Measurements from ENCODE around the gene ST3GAL5.

DNA sequence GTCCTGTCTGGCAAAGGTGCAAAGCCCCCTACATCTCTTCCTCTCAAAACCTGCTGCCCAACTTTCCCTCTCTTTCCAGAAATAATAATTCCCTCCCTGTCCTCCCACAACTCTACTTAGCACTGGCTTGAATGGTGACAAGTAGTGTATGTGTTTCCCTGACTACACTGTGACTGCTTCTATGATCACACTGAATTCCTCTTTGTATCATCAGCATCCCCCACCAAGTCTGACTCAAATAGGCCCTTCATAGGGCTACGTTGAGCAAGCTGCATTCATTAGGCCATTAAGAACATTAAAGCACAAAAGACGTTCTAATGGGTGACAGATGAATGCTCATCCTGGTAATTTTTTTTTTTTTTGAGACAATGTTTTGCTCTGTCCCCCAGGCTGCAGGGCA lies 13.7 kb upstream of the ST3GAL5 start:
- TF ChIP-seq POLR2A (IDR thresholded peaks at IDR 0.05) = no peak
- TF ChIP-seq, protein P1, sequence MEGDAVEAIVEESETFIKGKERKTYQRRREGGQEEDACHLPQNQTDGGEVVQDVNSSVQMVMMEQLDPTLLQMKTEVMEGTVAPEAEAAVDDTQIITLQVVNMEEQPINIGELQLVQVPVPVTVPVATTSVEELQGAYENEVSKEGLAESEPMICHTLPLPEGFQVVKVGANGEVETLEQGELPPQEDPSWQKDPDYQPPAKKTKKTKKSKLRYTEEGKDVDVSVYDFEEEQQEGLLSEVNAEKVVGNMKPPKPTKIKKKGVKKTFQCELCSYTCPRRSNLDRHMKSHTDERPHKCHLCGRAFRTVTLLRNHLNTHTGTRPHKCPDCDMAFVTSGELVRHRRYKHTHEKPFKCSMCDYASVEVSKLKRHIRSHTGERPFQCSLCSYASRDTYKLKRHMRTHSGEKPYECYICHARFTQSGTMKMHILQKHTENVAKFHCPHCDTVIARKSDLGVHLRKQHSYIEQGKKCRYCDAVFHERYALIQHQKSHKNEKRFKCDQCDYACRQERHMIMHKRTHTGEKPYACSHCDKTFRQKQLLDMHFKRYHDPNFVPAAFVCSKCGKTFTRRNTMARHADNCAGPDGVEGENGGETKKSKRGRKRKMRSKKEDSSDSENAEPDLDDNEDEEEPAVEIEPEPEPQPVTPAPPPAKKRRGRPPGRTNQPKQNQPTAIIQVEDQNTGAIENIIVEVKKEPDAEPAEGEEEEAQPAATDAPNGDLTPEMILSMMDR (IDR thresholded peaks at IDR 0.05) = no peak

Data from adrenal gland (tissue), 5 donors.